Left ventricle myocardium superior (tissue), 1 donor: Measurements from ENCODE around the gene RDH5. TPM values are rescaled to one million over a fixed set of nuclear protein-coding genes. Genes with fewer than 3 reads are reported as not detected.

Experiments used
- ATAC-seq: fragments of 200-7000 bp; cut with Tn5 transposase; one replicate; pipeline ENCODE4 v1.9.1; 2020; ENCODE audit warnings: mild to moderate bottlenecking, moderate library complexity
- DNase-seq: peaks from one replicate; pipeline ENCODE4 v3.0.0-alpha.2; 2020
- intact Hi-C: fragments of 100-400 bp; cut with micrococcal nuclease; formaldehyde crosslinking; loops from one replicate; pipeline ENCODE4 v1.11.0; 2022
- total RNA-seq: library from RNA; stranded (reverse); fragmentation: NEBNext Ultra II Directional; extraction: Animal tissue kit (Norgen Biotek cat#: 25700); gene quantifications from one replicate; pipeline ENCODE4 v1.2.1, GENCODE V29; 2021
- donor health status: DM: no; HTN: yes; CAD: no; lungs with severe emphysema.

The RDH5 gene
- total RNA-seq, 1 donor from 2014 or later, result 13.5 TPM

GRCh38 chr12:55723516-55724225 lies 3.5 kb downstream of the RDH5 start:
- DNase-seq, result no peak
- intact Hi-C loops, result no loop called here
- ATAC-seq, result no peak

GRCh38 chr12:55724226-55724939 lies 4.2 kb downstream of the RDH5 start:
- ATAC-seq (no peak), DNase-seq (peak; percentile 80)
- intact Hi-C loops, result no loop called here

DNA sequence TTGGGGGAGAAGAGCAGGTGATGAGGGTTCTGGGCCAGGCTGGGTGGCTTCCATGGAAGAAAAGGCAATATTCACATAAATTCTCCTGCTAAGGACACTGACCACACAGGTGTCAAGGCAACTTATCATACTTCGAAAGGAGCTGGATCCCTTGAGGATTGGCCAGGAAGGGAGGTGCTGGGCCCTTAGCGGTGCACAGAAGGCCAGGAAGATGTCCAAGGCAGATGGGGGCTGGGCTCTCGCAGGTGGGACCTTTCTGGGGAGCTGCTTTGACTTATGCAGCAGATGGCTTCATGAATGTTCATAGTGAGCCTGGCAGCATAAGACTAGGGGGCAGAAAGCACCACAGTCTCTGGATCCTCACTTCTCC lies 4.7 kb downstream of the RDH5 start:
- no peak for ATAC-seq
- intact Hi-C loops, result no loop called here
- DNase-seq, result no peak

DNA sequence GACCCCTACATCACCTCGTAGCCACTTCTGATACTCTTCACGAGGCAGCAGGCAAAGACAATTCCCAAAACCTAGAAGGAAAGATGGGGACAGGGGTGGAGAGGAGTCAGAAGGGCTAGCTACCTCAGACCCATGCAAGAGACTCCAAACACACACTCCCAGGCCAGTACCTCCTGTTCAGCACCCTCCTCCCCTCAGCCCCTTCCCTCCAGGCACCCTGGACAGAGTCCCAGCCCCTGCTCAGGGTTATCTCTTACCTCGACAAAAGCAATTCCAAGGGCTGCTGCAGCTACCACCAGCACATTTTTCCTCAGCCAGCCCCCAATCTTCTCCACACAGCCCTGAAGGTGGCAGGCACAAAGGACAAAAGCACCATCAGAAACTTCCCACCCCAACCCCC lies 5.4 kb downstream of the RDH5 start:
- ATAC-seq (no peak), DNase-seq (no peak)
- intact Hi-C loops, result no loop called here

GRCh38 chr12:55726971-55727370 lies 6.8 kb downstream of the RDH5 start:
- DNase-seq (no peak), ATAC-seq (no peak)
- intact Hi-C loops, result no loop called here

DNA sequence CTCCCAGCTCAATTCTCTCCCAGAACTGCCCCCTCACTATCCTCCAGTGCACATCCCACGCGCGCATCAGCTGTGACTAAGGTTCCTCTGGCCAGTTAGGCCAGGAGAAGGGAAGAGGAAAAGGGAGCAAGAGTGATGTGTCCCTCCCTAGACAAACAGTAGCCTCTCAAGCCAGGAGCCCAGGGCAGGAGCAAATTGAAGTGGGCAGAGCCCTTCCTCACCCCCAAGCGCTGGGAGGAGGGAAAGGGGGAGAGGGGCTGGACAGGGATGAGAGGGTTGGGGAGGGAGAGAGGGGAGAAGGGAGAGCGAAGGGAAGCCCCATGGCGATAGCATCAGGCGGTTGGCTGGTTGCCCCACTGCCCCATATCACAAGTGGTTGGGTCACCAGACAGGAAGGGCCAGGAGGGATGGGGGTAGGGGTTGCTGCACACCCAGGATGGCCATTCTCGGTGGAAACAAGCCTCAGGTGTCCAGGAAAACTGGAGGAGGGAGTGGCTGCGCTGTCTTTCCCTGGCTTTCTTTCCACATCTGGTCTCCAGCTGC lies 7.5 kb downstream of the RDH5 start:
- DNase-seq (peak; percentile 77), ATAC-seq (peak; percentile 0)
- intact Hi-C loops, result no loop called here

GRCh38 chr12:55728186-55728938 lies 8.2 kb downstream of the RDH5 start:
- intact Hi-C loops, result no loop called here
- DNase-seq (peak; percentile 87), ATAC-seq (peak; percentile 56)

- ATAC-seq, result peak; percentile 88
- intact Hi-C loops, result no loop called here
- DNase-seq, result peak; percentile 96
Measured at GRCh38 chr12:55728939-55729818, 9.0 kb downstream of the RDH5 start, which contains the start of gene CD63. TSS of gene CD63 (minus strand) at chr12:55729009. CDS start at chr12:55728341, 668 bp downstream.

DNA sequence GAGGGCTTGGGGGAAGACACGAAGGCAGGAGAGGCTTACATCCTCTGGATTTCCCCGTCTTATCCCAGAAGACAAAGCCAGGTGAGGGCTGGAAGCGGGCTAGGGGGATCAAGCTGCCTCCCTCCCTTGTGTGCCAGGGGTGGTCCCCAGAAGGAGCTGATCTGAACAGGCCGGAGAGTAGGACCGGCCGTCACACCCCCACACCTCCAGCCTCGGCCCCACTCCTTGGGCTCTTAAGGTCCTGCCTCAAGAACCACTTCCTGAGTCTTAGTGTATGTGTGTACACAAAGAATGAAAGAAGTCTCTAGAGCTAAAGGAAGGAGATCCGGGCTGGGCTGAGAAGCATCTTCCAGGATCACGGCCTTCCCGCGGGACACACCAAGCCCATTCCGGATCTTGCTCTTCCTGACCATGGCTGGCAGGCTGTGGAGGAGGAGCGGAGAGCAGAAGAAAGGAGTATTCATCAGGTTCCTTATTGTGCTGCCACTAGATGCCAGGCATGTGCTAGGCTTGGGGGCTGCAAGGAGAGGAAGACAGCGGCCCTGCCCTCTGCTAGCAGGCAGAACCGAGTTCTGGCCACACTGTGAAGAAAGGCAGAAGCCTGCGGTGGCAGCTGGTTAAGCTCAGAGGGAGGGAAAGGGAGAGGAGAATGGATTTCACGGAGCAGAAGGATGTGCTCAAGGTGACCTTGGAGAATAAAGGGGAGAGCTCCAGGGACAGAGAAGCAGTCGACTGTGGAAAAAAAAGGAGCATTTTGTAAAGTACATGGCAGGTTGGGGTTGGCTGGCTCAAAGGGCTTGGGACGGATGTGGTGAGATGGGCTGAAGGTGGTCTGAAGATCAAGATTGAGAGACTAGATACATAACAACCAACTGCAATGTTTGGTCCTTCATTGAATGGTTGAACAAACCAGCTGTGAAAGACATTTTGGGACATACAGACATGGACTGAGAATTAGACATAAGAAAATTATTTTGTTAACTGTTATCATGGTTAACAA lies 9.9 kb downstream of the RDH5 start:
- peak; percentile 53 for DNase-seq
- intact Hi-C loops, result no loop called here
- peak; percentile 0 for ATAC-seq

DNA sequence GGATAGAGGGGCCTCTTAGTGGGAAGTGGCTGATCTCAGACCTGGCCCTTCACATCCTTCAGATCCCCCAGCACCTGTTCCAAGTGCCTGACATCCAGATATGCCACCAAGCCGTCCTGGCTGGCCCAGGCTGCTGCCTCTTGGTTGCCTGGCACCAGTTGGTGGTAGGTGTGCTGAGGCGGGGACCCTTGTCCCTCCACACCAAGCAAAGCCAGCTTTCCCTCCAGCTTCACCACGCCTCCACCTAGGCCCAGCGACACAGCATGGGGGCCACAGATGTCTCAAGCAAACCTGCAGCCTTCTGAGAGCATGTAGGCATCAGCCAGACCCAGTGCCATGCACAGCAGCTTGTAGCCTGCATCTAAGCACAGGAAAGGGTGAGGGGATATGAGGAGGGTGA lies 12.1 kb downstream of the RDH5 start:
- no peak for ATAC-seq
- intact Hi-C loops, result no loop called here

GRCh38 chr12:55733021-55733555 lies 12.9 kb downstream of the RDH5 start:
- ATAC-seq (no peak), DNase-seq (no peak)
- intact Hi-C loops, result no loop called here

More for the DNA sequence above, 12.1 kb downstream of the RDH5 start:
- no peak for DNase-seq

- ATAC-seq (no peak), DNase-seq (no peak)
- intact Hi-C loops, result no loop called here
Measured at GRCh38 chr12:55733858-55734257, 13.7 kb downstream of the RDH5 start.

DNA sequence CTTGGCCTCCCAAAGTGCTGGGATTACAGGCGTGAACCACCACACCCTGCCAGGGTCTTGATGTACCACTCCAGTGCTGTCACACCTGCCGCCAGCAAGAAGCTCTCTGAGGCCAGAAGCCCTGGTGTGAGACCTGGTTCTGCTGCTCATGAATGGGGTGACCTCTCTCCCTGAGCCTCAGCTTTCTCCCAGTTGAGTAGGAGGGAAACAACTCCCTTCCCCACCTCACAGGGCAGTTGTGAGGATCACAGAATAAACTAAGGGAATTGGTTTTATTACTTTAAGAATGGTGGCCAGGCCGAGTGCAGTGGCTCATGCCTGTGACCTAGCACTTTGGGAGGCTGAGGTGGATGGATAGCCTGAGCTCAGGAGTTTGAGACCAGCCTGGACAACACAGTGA lies 14.4 kb downstream of the RDH5 start:
- intact Hi-C loops, result no loop called here
- ATAC-seq (no peak), DNase-seq (no peak)

- no peak for DNase-seq
- no peak for ATAC-seq
- intact Hi-C loops, result no loop called here
Measured at GRCh38 chr12:55736076-55736475, 15.9 kb downstream of the RDH5 start.

DNA sequence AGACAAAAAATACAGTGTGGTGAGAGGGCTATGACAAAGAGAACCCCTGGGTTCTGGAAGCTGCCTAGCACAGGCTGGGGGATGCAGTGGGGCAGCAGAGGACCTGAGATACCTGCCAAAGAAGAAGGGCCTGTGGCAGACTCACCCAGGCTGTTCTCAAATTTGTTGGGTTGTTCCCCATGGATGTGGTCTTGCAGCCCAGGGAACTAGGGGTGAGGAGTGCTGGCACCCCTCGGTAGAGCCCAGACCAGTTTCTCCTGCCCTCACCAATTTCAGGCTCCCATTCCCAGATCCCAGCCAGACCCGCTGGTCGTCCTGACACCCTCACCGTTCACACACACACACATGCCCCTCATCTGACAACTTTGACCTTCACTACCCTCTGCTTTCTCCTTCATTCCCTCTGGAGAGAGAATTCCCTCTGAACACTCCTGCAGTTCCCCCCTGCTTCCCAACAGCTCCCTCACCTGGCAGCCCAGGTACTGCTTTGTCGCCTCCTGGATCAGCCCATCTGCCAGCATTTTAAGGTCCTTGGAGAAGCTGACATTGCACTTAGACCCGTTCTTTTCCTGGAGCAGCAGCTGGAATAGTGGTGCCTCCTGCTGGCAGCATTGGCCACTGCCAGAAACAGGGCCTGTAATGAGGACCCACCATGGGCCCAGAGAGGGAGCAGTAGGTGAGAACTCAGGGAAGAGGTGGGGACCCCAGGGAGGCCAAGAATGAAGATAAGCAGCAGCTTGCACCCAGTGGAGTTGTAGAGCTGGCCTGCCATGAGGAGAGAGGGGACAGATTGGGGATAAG lies 16.8 kb downstream of the RDH5 start:
- intact Hi-C loops, result no loop called here
- ATAC-seq, result peak; percentile 70
- DNase-seq, result peak; percentile 73

DNA sequence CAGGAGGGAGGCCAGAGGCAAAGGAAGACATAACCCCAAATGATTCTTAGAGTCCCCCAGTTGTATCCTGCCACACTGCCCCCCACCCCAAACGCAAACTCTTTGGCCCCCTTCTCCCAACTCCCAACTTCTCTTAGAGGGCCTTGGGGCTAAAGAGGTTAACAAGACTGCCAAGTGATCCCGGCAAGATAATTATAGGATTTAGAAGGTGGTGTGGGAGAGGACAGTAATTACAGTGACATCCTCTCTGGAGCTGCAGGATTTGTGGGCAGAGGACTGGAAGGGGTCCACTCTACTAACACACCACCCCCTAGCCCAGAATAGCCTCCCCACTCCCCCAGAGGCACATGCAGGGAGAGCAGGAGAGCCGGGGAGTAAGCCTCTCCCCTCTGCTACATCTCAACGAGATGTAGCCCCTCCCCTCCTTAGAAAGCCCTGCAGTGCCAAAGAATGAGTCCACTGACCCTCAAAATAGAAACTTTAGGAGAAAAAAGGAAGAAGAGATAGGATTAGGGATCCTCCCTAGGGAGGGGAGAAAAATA lies 17.5 kb downstream of the RDH5 start:
- peak; percentile 15 for ATAC-seq
- intact Hi-C loops, result no loop called here
- no peak for DNase-seq
